HG03575 (cell line): ENCODE measurements around the gene PELI1.

ENCODE experiments used
- ATAC-seq: cut with Tn5 transposase; IDR thresholded peaks from one replicate; pipeline ENCODE4 v1.9.1; 2021; ENCODE audit not compliant: unreplicated experiment, insufficient number of reproducible peaks, low FRiP score; ENCODE audit errors: extremely low read depth

Gene PELI1

DNA sequence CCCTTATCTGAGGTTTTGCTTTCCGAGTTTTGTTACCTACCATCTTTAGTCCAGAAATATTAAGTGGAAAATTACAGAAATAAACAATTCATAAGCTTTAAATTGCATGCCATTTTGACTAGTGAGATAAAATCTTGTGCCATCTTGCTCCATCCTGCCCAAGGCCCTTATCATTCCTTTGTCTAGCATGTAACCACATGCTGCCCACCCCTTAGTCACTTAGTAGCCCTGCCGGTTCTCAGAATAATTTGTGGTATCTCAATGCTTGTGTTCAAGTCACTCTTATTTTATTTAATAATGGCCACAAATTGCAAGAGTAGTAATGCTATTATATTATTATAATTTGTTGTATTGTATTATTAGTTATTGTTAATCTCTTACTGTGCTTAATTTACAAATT, 88.2 kb downstream of the PELI1 start:
- no peak for ATAC-seq

GRCh38 chr2:64054161-64054915, 89.9 kb downstream of the PELI1 start:
- ATAC-seq, result no peak

- no peak for ATAC-seq
Observed at GRCh38 chr2:64052463-64053241, 91.6 kb downstream of the PELI1 start.

DNA sequence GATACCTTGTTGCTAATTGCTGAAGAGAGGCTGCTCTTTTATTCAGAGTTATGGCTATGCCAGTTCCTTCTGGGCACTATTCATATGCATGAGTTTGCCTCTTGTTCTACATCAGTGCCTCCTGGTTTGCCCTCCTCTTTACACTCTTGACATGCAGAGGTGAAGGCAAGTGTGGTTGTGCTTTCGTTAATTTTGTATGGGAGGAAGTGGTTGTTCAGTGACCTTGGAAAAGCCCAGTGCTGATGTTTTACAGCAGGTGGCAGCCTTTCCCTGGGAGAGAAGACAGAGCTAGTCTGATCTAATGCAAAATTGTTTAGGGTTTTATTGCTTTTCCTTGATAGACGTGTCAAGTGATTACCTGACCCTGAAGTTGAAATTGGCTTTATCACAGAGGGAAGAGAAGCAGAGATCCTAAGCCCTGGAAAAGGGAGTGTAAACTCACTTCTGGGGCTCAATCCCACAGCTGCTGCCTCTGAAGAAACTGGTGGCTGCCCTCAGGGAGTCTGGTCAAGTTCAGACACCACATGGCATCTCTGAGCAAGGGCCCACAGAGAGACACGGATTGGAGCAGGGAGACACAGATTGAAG, 94.5 kb downstream of the PELI1 start:
- no peak for ATAC-seq

DNA sequence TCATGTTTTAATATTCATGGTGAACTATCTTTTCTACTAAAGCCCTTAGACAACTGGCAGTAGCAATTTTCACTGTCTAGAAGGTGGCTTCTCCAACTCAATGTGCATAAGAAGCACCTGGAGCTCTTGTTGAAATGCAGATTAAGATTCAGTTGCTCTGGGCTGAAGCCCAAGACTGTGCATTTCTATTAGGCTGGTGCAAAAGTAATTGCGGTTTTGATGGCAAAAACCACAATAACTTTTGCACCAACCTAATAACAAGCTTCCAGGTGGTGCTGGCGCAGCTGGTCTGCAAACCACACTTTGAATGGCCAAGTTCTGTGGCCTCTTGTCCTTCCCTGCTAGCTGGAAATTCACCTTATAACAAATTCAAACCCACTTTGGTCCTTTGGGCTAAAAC, 98.3 kb downstream of the PELI1 start:
- no peak for ATAC-seq
